Activated effector memory CD4-positive, alpha-beta T cell treated with anti-CD3 and anti-CD28 coated beads, Interleukin-2, amount 50 U/mL, for 16 hours (primary cell): ENCODE data around the gene VPS13D.
"Not testable (repeated sequence)": the region's sequence is repeated elsewhere in the genome, so short reads cannot be mapped to it uniquely, and the experiment has no call there.

Experiments used
- DNase-seq: peaks from one replicate; pipeline ENCODE4 v3.0.0-alpha.2; 2020

Gene VPS13D

GRCh38 chr1:12380326-12381249 lies 150.8 kb downstream of the VPS13D start:
- DNase-seq: no peak

- DNase-seq: no peak
Measured at GRCh38 chr1:12383001-12383400, 153.2 kb downstream of the VPS13D start.

GRCh38 chr1:12383786-12384185 lies 154.0 kb downstream of the VPS13D start:
- no peak for DNase-seq

- DNase-seq: peak; percentile 66
Measured at GRCh38 chr1:12384836-12385456, 155.1 kb downstream of the VPS13D start.

GRCh38 chr1:12386130-12386529 lies 156.3 kb downstream of the VPS13D start:
- DNase-seq: peak; percentile 68

GRCh38 chr1:12387641-12388040 lies 157.8 kb downstream of the VPS13D start:
- no peak for DNase-seq

- not testable (repeated sequence) for DNase-seq
Measured at GRCh38 chr1:12390296-12390695, 160.5 kb downstream of the VPS13D start.

- DNase-seq: no peak
Measured at GRCh38 chr1:12397462-12398450, 167.9 kb downstream of the VPS13D start.

- DNase-seq: no peak
Measured at GRCh38 chr1:12398479-12398878, 168.6 kb downstream of the VPS13D start.

GRCh38 chr1:12400027-12400693 lies 170.3 kb downstream of the VPS13D start:
- no peak for DNase-seq

- DNase-seq: no peak
Measured at GRCh38 chr1:12402159-12402673, 172.4 kb downstream of the VPS13D start.

GRCh38 chr1:12402842-12403241 lies 173.0 kb downstream of the VPS13D start:
- DNase-seq: no peak

- DNase-seq: no peak
Measured at GRCh38 chr1:12404918-12405317, 175.1 kb downstream of the VPS13D start.

GRCh38 chr1:12405325-12406210 lies 175.7 kb downstream of the VPS13D start:
- no peak for DNase-seq

GRCh38 chr1:12406211-12407021 lies 176.6 kb downstream of the VPS13D start:
- DNase-seq: no peak

- no peak for DNase-seq
Measured at GRCh38 chr1:12407050-12407961, 177.5 kb downstream of the VPS13D start.

- DNase-seq: no peak
Measured at GRCh38 chr1:12407962-12408454, 178.2 kb downstream of the VPS13D start.

- DNase-seq: no peak
Measured at GRCh38 chr1:12408662-12409061, 178.8 kb downstream of the VPS13D start.

GRCh38 chr1:12409681-12410080 lies 179.9 kb downstream of the VPS13D start:
- DNase-seq: no peak
